GM12873 (cell line): ENCODE measurements around the gene SRGAP1.

Experiments used
- CTCF ChIP-seq: IDR thresholded peaks from 2 replicates; pipeline ENCODE4 v1.5.1; 2012; ENCODE audit warnings: low read depth, mild to moderate bottlenecking, moderate library complexity, low read length, control low read depth; ENCODE audit not compliant: insufficient read depth; ENCODE audit errors: missing control alignments

SRGAP1 gene

DNA sequence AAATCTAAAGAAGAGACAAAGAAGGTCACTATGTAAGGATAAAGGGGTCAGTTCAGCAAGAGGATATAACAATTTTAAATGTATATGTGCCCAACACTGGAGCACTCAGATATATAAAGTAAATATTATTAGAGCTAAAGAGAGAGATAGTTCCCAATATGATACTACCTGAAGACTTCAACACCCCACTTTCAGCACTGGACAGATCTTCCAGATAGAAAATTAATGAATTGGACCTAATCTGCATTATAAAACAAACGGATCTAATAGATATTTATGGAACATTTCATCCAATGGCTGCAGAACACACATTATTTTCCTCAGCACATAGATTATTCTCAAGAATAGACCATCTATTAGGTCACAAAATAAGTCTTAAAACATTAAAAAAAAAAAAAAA is 24.1 kb upstream of the SRGAP1 start:
- TF ChIP-seq CTCF = no peak

DNA sequence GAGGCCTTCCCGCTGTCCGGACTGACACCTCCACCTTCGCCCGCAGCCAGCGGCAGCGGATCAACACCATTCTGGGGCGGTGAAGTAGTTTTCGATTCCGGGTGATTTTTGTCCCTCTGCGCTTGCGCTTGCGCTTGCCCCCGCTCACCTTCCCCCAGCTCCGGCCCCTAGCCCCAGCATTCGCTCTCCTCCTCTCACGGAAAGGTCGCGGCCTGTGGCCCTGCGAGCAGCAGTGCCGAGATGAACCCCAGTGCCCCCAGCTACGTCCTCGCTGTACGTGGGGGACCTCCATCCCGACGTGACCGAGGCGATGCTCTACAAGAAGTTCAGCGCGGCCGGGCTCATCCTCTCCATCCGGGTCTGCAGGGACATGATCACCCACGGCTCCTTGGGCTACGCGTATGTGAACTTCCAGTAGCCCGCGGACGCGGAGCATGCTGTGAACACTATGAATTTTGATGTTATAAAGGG is 22.7 kb upstream of the SRGAP1 start:
- TF ChIP-seq CTCF = no peak

GRCh38 chr12:63822352-63822751 is 22.1 kb upstream of the SRGAP1 start:
- no peak for TF ChIP-seq CTCF

- no peak for TF ChIP-seq CTCF
Observed at GRCh38 chr12:63823040-63823439, 21.5 kb upstream of the SRGAP1 start.

DNA sequence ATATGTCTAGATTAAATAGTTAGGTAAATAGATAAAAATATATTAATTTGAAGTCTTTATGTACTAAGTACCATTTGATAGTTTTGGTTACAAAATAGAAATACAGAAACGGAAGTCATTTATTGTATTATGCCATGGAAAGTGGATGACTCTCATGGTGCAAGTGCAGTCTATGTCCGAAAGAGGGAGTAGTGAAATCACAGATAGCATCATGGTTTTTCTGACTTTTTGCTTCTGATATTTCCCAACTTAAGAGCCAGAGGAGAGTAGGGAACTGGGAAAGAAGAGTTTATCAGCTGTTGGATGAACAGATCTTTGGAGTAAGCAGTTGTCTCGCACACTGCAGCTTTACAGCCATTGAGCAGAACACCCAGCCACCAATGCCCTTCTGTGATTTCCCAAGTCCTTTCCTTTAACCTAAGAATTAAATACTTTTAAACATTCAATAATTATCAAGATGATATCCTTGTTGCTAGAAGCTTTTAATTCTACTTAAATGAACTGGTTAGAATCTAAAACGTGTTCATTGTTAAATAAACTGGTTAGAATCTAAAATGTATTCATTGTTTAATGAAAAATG is 18.4 kb upstream of the SRGAP1 start:
- TF ChIP-seq CTCF = peak; percentile 65

DNA sequence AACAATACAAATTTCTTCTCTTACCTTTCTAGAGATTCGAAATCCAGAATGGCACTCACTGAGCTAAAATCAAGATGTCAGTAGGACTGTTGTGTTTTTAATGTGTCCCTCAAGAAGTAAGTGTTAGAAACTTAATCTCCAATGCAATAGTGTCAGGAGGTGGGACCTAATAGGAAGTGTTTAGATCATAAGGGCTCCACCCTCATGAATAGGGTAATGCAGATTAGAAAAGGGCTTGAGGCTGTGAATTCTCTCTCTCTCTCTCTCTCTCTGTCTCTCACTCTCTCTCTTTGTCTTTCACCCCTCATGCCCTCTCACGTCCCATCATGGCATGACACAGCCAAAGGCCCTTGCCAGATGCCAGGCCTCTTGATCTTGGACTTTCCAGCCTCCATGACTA is 15.6 kb upstream of the SRGAP1 start:
- TF ChIP-seq CTCF = no peak

DNA sequence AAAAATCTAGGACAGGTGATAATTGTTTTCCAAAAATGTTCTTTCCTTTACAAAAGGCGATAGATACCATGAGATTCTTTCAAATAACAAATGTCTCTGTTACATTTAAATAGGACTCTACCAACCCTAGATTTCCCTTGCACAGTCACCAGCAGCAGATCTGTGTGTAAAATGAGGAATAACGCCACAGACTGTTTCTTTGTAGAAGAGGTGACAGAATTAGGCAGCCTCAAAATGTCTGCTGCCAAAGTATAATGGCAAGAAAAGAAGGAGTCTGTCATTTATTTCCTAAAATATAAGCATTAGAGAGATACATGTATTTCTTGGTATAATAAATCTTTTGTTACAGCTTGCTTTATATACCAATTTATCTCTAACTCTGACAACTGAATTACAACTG is 8.5 kb upstream of the SRGAP1 start:
- no peak for TF ChIP-seq CTCF
